Glutamatergic neuron (in vitro differentiated cells): ENCODE results near the gene HFM1. TPM values are rescaled to one million over a fixed set of nuclear protein-coding genes. Genes with fewer than 3 reads are reported as not detected.

ENCODE experiments used
- DNase-seq: peaks from one replicate; pipeline ENCODE4 v3.0.0; 2022
- H3K27ac Mint-ChIP-seq: one replicate; pipeline ENCODE4 v1.8.0; 2020; ENCODE audit warnings: mild to moderate bottlenecking, mixed read lengths, inconsistent platforms; ENCODE audit not compliant: unreplicated experiment
- H3K27me3 Mint-ChIP-seq: one replicate; pipeline ENCODE4 v1.8.0; 2020; ENCODE audit warnings: mild to moderate bottlenecking, moderate library complexity, mixed read lengths, inconsistent platforms; ENCODE audit not compliant: unreplicated experiment
- H3K36me3 Mint-ChIP-seq: one replicate; pipeline ENCODE4 v1.8.0; 2020; ENCODE audit warnings: mild to moderate bottlenecking, mixed read lengths, inconsistent platforms; ENCODE audit not compliant: unreplicated experiment
- H3K4me1 Mint-ChIP-seq: one replicate; pipeline ENCODE4 v1.8.0; 2020; ENCODE audit warnings: mild to moderate bottlenecking, low read depth, mixed read lengths, inconsistent platforms; ENCODE audit not compliant: unreplicated experiment
- H3K4me3 Mint-ChIP-seq: one replicate; pipeline ENCODE4 v1.8.0; 2020; ENCODE audit warnings: mild to moderate bottlenecking, mixed read lengths, inconsistent platforms; ENCODE audit not compliant: unreplicated experiment
- H3K9me3 Mint-ChIP-seq: one replicate; pipeline ENCODE4 v1.8.0; 2020; ENCODE audit warnings: mild to moderate bottlenecking, moderate library complexity, mixed read lengths, inconsistent platforms; ENCODE audit not compliant: unreplicated experiment
- CTCF ChIP-seq: fragments of 200-600 bp; sonication (generic); IDR thresholded peaks from one replicate; pipeline ENCODE4 v1.5.0; 2021; ENCODE audit not compliant: partially characterized antibody, unreplicated experiment
- total RNA-seq: library from RNA; stranded (reverse); fragmentation: NEBNext Ultra II Directional; extraction: Animal tissue kit (Norgen Biotek cat#: 25700); gene quantifications from one replicate; pipeline ENCODE4 v1.2.1, GENCODE V29; 2021; ENCODE audit not compliant: unreplicated experiment

Gene HFM1
- total RNA-seq, 1 donor from 2014 or later = 10.2 TPM

GRCh38 chr1:91406773-91407389 is 2.2 kb upstream of the HFM1 start:
- Mint-ChIP-seq H3K9me3 (peaks cover 2% of the 10 kb centered on the region), H3K4me3 (no peak overlapping the region), H3K27me3 (peaks cover 2% of the 10 kb centered on the region), H3K4me1 (peaks cover 3% of the 10 kb centered on the region), H3K36me3 (no peaks in the 10 kb centered on the region), H3K27ac (no peak overlapping the region)
- no peak for TF ChIP-seq CTCF
- DNase-seq = no peak

GRCh38 chr1:91402023-91402422 is 2.6 kb downstream of the HFM1 start:
- DNase-seq = no peak
- H3K4me3 Mint-ChIP-seq = no peak overlapping the region
- no peaks in the 10 kb centered on the region for H3K36me3 Mint-ChIP-seq
- peak; percentile 29 for TF ChIP-seq CTCF
- no peak overlapping the region for H3K27ac Mint-ChIP-seq
- peaks cover 2% of the 10 kb centered on the region for H3K9me3 Mint-ChIP-seq
- no peaks in the 10 kb centered on the region for H3K4me1 Mint-ChIP-seq
- no peaks in the 10 kb centered on the region for H3K27me3 Mint-ChIP-seq

GRCh38 chr1:91400133-91400725 is 4.4 kb downstream of the HFM1 start:
- no peak overlapping the region for H3K4me3 Mint-ChIP-seq
- H3K9me3 Mint-ChIP-seq = peaks cover 2% of the 10 kb centered on the region
- H3K27ac Mint-ChIP-seq = no peak overlapping the region
- no peaks in the 10 kb centered on the region for H3K4me1 Mint-ChIP-seq
- no peaks in the 10 kb centered on the region for H3K27me3 Mint-ChIP-seq
- TF ChIP-seq CTCF = no peak
- H3K36me3 Mint-ChIP-seq = no peaks in the 10 kb centered on the region
- DNase-seq = no peak

GRCh38 chr1:91398291-91398690 is 6.3 kb downstream of the HFM1 start:
- Mint-ChIP-seq H3K4me3 (no peak overlapping the region), H3K27me3 (no peaks in the 10 kb centered on the region), H3K36me3 (no peaks in the 10 kb centered on the region), H3K9me3 (no peaks in the 10 kb centered on the region), H3K4me1 (no peaks in the 10 kb centered on the region), H3K27ac (no peak overlapping the region)
- no peak for DNase-seq
- no peak for TF ChIP-seq CTCF

- Mint-ChIP-seq H3K36me3 (no peaks in the 10 kb centered on the region), H3K27me3 (no peaks in the 10 kb centered on the region), H3K9me3 (no peaks in the 10 kb centered on the region), H3K27ac (no peak overlapping the region), H3K4me3 (no peak overlapping the region), H3K4me1 (no peaks in the 10 kb centered on the region)
- no peak for DNase-seq
- no peak for TF ChIP-seq CTCF
These were observed 7.0 kb downstream of the HFM1 start for GRCh38 chr1:91397605-91398004.
